T-cell (primary cell): ENCODE measurements around the gene PTPN13. TPM values are rescaled to one million over a fixed set of nuclear protein-coding genes. Genes with fewer than 3 reads are reported as not detected.

Source experiments
- ATAC-seq, 4 experiments: fragments of 200-7000 bp in 3 of 4; fragments of 150-1000 bp in 1 of 4; cut with Tn5 transposase; replicated peaks in 1 of 4; 1 replicate in 3 of 4; 2 replicates in 1 of 4; pipeline ENCODE4 v1.10.0; 2021; ENCODE audit warnings: moderate library complexity in 3 of 4, mild to moderate bottlenecking in 2 of 4, moderate number of reproducible peaks in 1 of 4
- CTCF ChIA-PET, 2 donors: fragments of 300-600 bp; sonication (Branson Sonifier 250); formaldehyde crosslinking; loops; one replicate each; lab custom pipeline; 2022; ENCODE audit warnings: antibody characterized with exemption in 2 of 2; lab: Charles Lee
- POLR2A ChIA-PET, 2 donors: fragments of 300-600 bp; sonication (Branson Sonifier 250); formaldehyde crosslinking; loops; one replicate each; lab custom pipeline; 2022; ENCODE audit warnings: antibody characterized with exemption in 2 of 2; lab: Charles Lee
- DNase-seq, 35 experiments: peaks; one replicate each; pipeline versions ENCODE4 v3.0.0 to v3.0.0-alpha.2; 2013 to 2023
- H3K27ac ChIP-seq: one replicate; pipeline ENCODE4 v1.5.1; 2013; ENCODE audit warnings: low read length
- H3K27me3 ChIP-seq, 2 experiments: replicated peaks in 1 of 2; 1 replicate in 1 of 2; 2 replicates in 1 of 2; pipeline versions ENCODE4 v1.6.1 to v1.7.0; 2013; ENCODE audit warnings: low read length in 1 of 2, mixed read lengths in 1 of 2; ENCODE audit not compliant: control insufficient read depth in 2 of 2, insufficient read depth in 2 of 2; ENCODE audit errors: extremely low read depth in 1 of 2
- H3K36me3 ChIP-seq, 2 donors: 1 replicate in 1 of 2; 2 replicates in 1 of 2; pipeline versions ENCODE4 v1.6.1 to v1.7.0; 2013; ENCODE audit warnings: low read length in 1 of 2; ENCODE audit not compliant: control insufficient read depth in 2 of 2, insufficient read depth in 1 of 2; ENCODE audit errors: extremely low read depth in 1 of 2
- H3K4me1 ChIP-seq, 2 experiments: 1 replicate in 1 of 2; 2 replicates in 1 of 2; pipeline versions ENCODE4 v1.6.1 to v1.7.0; 2013; ENCODE audit warnings: low read length in 2 of 2, mixed read lengths in 1 of 2; ENCODE audit not compliant: insufficient read depth in 2 of 2, control insufficient read depth in 1 of 2; ENCODE audit errors: extremely low read depth in 1 of 2
- H3K4me3 ChIP-seq, 2 donors: 1 replicate in 1 of 2; 2 replicates in 1 of 2; pipeline versions ENCODE4 v1.5.1 to v1.7.0; 2013; ENCODE audit warnings: mild to moderate bottlenecking in 2 of 2, low read length in 1 of 2, moderate library complexity in 1 of 2; ENCODE audit not compliant: control insufficient read depth in 1 of 2; ENCODE audit errors: extremely low read depth in 1 of 2
- H3K9me3 ChIP-seq: 2 replicates; pipeline ENCODE4 v1.7.0; 2013
- H3K27ac Mint-ChIP-seq, 2 donors: one replicate each; pipeline ENCODE4 v1.8.0; 2020 to 2021; ENCODE audit warnings: mild to moderate bottlenecking in 2 of 2, mixed read lengths in 2 of 2
- H3K27me3 Mint-ChIP-seq, 2 donors: one replicate each; pipeline ENCODE4 v1.8.0; 2021 to 2022; ENCODE audit warnings: mixed read lengths in 2 of 2
- H3K36me3 Mint-ChIP-seq: one replicate; pipeline ENCODE4 v1.8.0; 2021; ENCODE audit warnings: mixed read lengths
- H3K4me1 Mint-ChIP-seq, 3 donors: one replicate each; pipeline ENCODE4 v1.8.0; 2020 to 2022; ENCODE audit warnings: mixed read lengths in 3 of 3, mild to moderate bottlenecking in 1 of 3
- H3K4me3 Mint-ChIP-seq, 3 donors: one replicate each; pipeline ENCODE4 v1.8.0; 2020 to 2022; ENCODE audit warnings: mild to moderate bottlenecking in 3 of 3, mixed read lengths in 3 of 3, moderate library complexity in 3 of 3
- H3K9me3 Mint-ChIP-seq, 3 donors: one replicate each; pipeline ENCODE4 v1.8.0; 2020 to 2022; ENCODE audit warnings: mixed read lengths in 3 of 3
- WGBS: methylation state at CpG from one replicate; pipeline ENCODE4 v1.1.5; 2013; ENCODE audit warnings: missing lambda C conversion rate; ENCODE audit not compliant: insufficient coverage; 5-methylcytosine and 5-hydroxymethylcytosine counted together
- total RNA-seq, 35 experiments: library from RNA in 6 of 35; stranded (reverse) in 6 of 35; fragments of 120-200 nt in 1 of 35; gene quantifications; one replicate each; pipeline versions ENCODE4 v1.2.1 to v1.2.4 and lab custom pipeline; 2013 to 2026

The PTPN13 gene
- total RNA-seq, 5 donors from 2014 or later (not counting 1 experiment from before 2014, with no cell fraction given), result 0.90 to 8.1 (median 5.2) TPM

- Histone ChIP-seq H3K36me3 (no peaks in the 10 kb centered on the region), H3K9me3 (no peaks in the 10 kb centered on the region), H3K27me3 (peaks cover 0 to 10% of the 10 kb centered on the region in 2 experiments), H3K27ac (no peak overlapping the region), H3K4me3 (no peak overlapping the region), H3K4me1 (no peaks in the 10 kb centered on the region)
- ChIA-PET CTCF (no interaction called here), POLR2A (no interaction called here)
- Mint-ChIP-seq H3K9me3 (no peaks in the 10 kb centered on the region), H3K36me3 (no peaks in the 10 kb centered on the region), H3K27ac (no peak overlapping the region), H3K4me3 (no peak overlapping the region), H3K4me1 (no peaks in the 10 kb centered on the region), H3K27me3 (peaks cover 1 to 10% of the 10 kb centered on the region in 2 donors)
- no peak for ATAC-seq
- no peak for DNase-seq
- WGBS, result 100% methylated on average over 1 of the region's 5 CpGs
Observed at GRCh38 chr4:86853209-86853608, 259.1 kb downstream of the PTPN13 start.

GRCh38 chr4:86855572-86855971, 261.5 kb downstream of the PTPN13 start:
- H3K9me3 ChIP-seq, result no peaks in the 10 kb centered on the region
- no peaks in the 10 kb centered on the region for H3K4me1 ChIP-seq
- Mint-ChIP-seq H3K4me3 (no peak overlapping the region), H3K27ac (no peak overlapping the region), H3K36me3 (no peaks in the 10 kb centered on the region), H3K4me1 (no peaks in the 10 kb centered on the region), H3K9me3 (no peaks in the 10 kb centered on the region), H3K27me3 (peaks cover 0 to 4% of the 10 kb centered on the region in 2 donors)
- DNase-seq (no peak), ATAC-seq (no peak)
- no peak overlapping the region for H3K4me3 ChIP-seq
- POLR2A ChIA-PET, result no interaction called here
- WGBS, result no CpG with 5 or more reads among the region's 2 CpGs
- CTCF ChIA-PET, result no interaction called here
- H3K27ac ChIP-seq, result no peak overlapping the region
- no peaks in the 10 kb centered on the region for H3K36me3 ChIP-seq
- H3K27me3 ChIP-seq, result peaks cover 0 to 5% of the 10 kb centered on the region in 2 experiments

- ChIA-PET POLR2A (no interaction called here), CTCF (no interaction called here)
- Mint-ChIP-seq H3K4me1 (no peaks in the 10 kb centered on the region), H3K4me3 (no peak overlapping the region), H3K27ac (no peak overlapping the region), H3K27me3 (peaks cover 0 to 4% of the 10 kb centered on the region in 2 donors), H3K9me3 (no peaks in the 10 kb centered on the region), H3K36me3 (no peaks in the 10 kb centered on the region)
- Histone ChIP-seq H3K4me3 (no peak overlapping the region), H3K27ac (no peak overlapping the region), H3K9me3 (no peaks in the 10 kb centered on the region), H3K27me3 (peaks cover 0 to 2% of the 10 kb centered on the region in 2 experiments), H3K36me3 (no peaks in the 10 kb centered on the region), H3K4me1 (no peaks in the 10 kb centered on the region)
- no CpG with 5 or more reads among the region's 1 CpG for WGBS
- DNase-seq (no peak), ATAC-seq (no peak)
Observed at GRCh38 chr4:86856896-86857295, 262.8 kb downstream of the PTPN13 start.

GRCh38 chr4:86857341-86858052, 263.4 kb downstream of the PTPN13 start:
- H3K27ac Mint-ChIP-seq, result no peak overlapping the region
- no peaks in the 10 kb centered on the region for H3K9me3 ChIP-seq
- H3K4me3 Mint-ChIP-seq, result no peak overlapping the region
- no peaks in the 10 kb centered on the region for H3K4me1 ChIP-seq
- peaks cover 0 to 4% of the 10 kb centered on the region in 2 donors for H3K27me3 Mint-ChIP-seq
- 98% methylated on average over 4 of the region's 8 CpGs for WGBS
- no peak overlapping the region for H3K27ac ChIP-seq
- H3K9me3 Mint-ChIP-seq, result no peaks in the 10 kb centered on the region
- POLR2A ChIA-PET, result no interaction called here
- H3K36me3 Mint-ChIP-seq, result no peaks in the 10 kb centered on the region
- DNase-seq (no peak), ATAC-seq (no peak)
- no peak overlapping the region for H3K4me3 ChIP-seq
- no peaks in the 10 kb centered on the region for H3K4me1 Mint-ChIP-seq
- CTCF ChIA-PET, result no interaction called here
- no peaks in the 10 kb centered on the region for H3K36me3 ChIP-seq
- no peaks in the 10 kb centered on the region for H3K27me3 ChIP-seq

Other genes starting within 250 kb of the PTPN13 start
- gene MAPK10, start 234.3 kb upstream of the PTPN13 start, total RNA-seq, result under 1 TPM in 2 of 5 donors, not detected in 3; 0.07 to 0.35 TPM